Transverse colon (tissue), 4 donors: ENCODE measurements around the gene SEC14L2. TPM values are rescaled to one million over a fixed set of nuclear protein-coding genes. Genes with fewer than 3 reads are reported as not detected.
A peak's percentile ranks its signal among the peaks of the same experiment; 100 is the strongest.

ENCODE experiments used
- DNase-seq: peaks from one replicate; pipeline ENCODE4 v3.0.0-alpha.2; 2019
- H3K27ac ChIP-seq, 4 donors: fragments of 200-600 bp; sonication (generic); 2 replicates each; pipeline ENCODE4 v1.5.1; 2016 to 2018; ENCODE audit warnings: inconsistent platforms in 4 of 4
- H3K27me3 ChIP-seq: fragments of 200-600 bp; sonication (generic); 2 replicates; pipeline ENCODE4 v1.5.1; 2017; ENCODE audit warnings: inconsistent platforms
- H3K36me3 ChIP-seq, 4 donors: fragments of 200-600 bp; sonication (generic); 2 replicates each; pipeline ENCODE4 v1.5.1; 2017 to 2019; ENCODE audit warnings: inconsistent platforms in 4 of 4
- H3K4me1 ChIP-seq, 4 donors: fragments of 200-600 bp; sonication (generic); 2 replicates each; pipeline ENCODE4 v1.5.1; 2017 to 2020; ENCODE audit warnings: inconsistent platforms in 4 of 4
- H3K4me3 ChIP-seq, 4 donors: fragments of 200-600 bp; sonication (generic); 1 replicate in 1 of 4; 2 replicates in 3 of 4; pipeline versions ENCODE4 v1.5.1 to v1.6.1; 2017 to 2019; ENCODE audit warnings: inconsistent platforms in 4 of 4
- H3K9me3 ChIP-seq, 2 donors: fragments of 200-600 bp; sonication (generic); 2 replicates each; pipeline ENCODE4 v1.5.1; 2017 to 2019; ENCODE audit warnings: inconsistent platforms in 2 of 2
- EP300 ChIP-seq: sonication (generic); formaldehyde crosslinking; IDR thresholded peaks from one replicate; pipeline ENCODE4 v1.6.1; 2017; ENCODE audit warnings: antibody characterized with exemption, low read depth
- POLR2A ChIP-seq: fragments of 450-650 bp; IDR thresholded peaks from one replicate; pipeline ENCODE4 v1.6.1; 2016; ENCODE audit warnings: antibody characterized with exemption, mild to moderate bottlenecking, moderate library complexity
- POLR2AphosphoS5 ChIP-seq, 3 donors: sonication (generic); formaldehyde crosslinking; IDR thresholded peaks; one replicate each; pipeline ENCODE4 v1.6.1; 2016; ENCODE audit warnings: antibody characterized with exemption in 3 of 3
- WGBS, 2 donors: methylation state at CpG; one replicate each; pipeline ENCODE4 v1.1.5; 2018; ENCODE audit warnings: low coverage in 1 of 2; 5-methylcytosine and 5-hydroxymethylcytosine counted together
- in situ Hi-C, 4 donors: fragments of 200-750 bp; cut with MboI; loops; one replicate each; pipeline versions ENCODE4 v1.15.0 to v1.15.1; 2017; ENCODE audit warnings: low sequenced_read_pairs in 3 of 4, low pct_ligation_motif_present in 1 of 4, low pct_unique_long_range_greater_than_20kb in 1 of 4
- intact Hi-C: fragments of 100-400 bp; cut with DNase I; formaldehyde crosslinking; loops from one replicate; pipeline ENCODE4 v1.15.1; 2023; ENCODE audit warnings: low total_unique reads
- total RNA-seq, 4 donors: library from RNA; depleted of rRNA; stranded (reverse); fragments of >200 nt; gene quantifications; one replicate each; pipeline ENCODE4 v1.1.0, GENCODE V29; 2016
- TF ChIP-seq, protein P1 (sequence below), 5 experiments: fragments of 200-600 bp in 3 of 5; fragments of 450-650 bp in 2 of 5; sonication (generic) in 3 of 5; IDR thresholded peaks; 1 replicate in 2 of 5; 2 replicates in 3 of 5; pipeline ENCODE4 v1.5.1; 2016 to 2017; ENCODE audit warnings: antibody characterized with exemption in 5 of 5, inconsistent platforms in 3 of 5, mild to moderate bottlenecking in 2 of 5, moderate library complexity in 1 of 5

The SEC14L2 gene
- total RNA-seq, 4 donors from 2014 or later = 2.2 to 5.5 (median 4.5) TPM; not detected in 1

DNA sequence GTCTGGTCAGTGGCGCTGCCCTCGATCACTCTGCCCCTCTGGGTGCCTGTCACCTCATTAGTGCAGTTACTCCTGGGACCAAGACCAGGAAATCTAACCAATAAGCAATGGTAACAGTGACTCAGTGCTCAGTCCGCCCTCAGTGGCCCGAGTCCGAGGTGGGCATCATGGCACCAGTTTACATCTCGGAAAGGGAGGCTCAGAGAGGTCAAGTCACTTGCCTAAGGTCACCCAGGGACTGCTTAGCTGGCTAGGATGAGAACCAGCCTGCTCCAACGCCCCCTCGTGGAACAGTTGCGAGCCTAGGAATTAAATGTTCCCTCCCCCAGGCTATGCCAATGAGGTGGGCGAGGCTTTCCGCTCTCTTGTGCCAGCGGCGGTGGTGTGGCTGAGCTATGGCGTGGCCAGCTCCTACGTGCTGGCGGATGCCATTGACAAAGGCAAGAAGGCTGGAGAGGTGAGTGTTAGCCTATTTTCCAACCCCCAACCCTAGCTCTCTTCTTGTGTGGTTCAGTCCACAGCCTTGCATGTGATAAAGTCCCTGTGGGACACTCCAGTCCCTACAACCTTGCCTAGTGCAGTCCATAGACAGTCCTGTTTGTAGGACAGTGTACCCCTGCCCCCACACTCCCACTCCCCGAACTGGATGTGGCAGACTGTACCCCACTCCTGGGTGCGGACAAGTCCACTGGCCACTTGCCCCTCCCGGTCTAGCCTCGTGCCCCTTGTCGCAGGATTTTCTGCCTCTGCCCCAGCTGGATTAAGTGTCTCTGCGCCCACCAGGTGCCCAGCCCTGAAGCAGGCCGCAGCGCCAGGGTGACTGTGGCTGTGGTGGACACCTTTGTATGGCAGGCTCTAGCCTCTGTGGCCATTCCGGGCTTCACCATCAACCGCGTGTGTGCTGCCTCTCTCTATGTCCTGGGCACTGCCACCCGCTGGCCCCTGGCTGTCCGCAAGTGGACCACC is 29.9 kb downstream of the SEC14L2 start:
- Histone ChIP-seq H3K27ac (peak overlapping the region; percentile 74 to 98 (median 92)), H3K4me1 (peaks cover 22 to 40% (median 31%) of the 10 kb centered on the region in 4 donors), H3K4me3 (peak overlapping the region in 3 of 4 donors; percentile 64 to 70 (median 67)), H3K27me3 (no peaks in the 10 kb centered on the region), H3K36me3 (no peaks in the 10 kb centered on the region), H3K9me3 (no peaks in the 10 kb centered on the region)
- intact Hi-C loops = no loop called here
- TF ChIP-seq POLR2A (no peak), POLR2AphosphoS5 (IDR thresholded peaks at IDR 0.05) (peak in 2 of 3 donors; percentile 7 to 36)
- TF ChIP-seq, protein P1, sequence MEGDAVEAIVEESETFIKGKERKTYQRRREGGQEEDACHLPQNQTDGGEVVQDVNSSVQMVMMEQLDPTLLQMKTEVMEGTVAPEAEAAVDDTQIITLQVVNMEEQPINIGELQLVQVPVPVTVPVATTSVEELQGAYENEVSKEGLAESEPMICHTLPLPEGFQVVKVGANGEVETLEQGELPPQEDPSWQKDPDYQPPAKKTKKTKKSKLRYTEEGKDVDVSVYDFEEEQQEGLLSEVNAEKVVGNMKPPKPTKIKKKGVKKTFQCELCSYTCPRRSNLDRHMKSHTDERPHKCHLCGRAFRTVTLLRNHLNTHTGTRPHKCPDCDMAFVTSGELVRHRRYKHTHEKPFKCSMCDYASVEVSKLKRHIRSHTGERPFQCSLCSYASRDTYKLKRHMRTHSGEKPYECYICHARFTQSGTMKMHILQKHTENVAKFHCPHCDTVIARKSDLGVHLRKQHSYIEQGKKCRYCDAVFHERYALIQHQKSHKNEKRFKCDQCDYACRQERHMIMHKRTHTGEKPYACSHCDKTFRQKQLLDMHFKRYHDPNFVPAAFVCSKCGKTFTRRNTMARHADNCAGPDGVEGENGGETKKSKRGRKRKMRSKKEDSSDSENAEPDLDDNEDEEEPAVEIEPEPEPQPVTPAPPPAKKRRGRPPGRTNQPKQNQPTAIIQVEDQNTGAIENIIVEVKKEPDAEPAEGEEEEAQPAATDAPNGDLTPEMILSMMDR (IDR thresholded peaks at IDR 0.05) = peak; percentile 60 to 85 (median 72)
- WGBS, 2 donors = 48% methylated on average over 29 of the region's 29 CpGs; no CpG with 5 or more reads in 1 of the 2 donors
- DNase-seq = peak; percentile 94
- in situ Hi-C loops = no loop called here

DNA sequence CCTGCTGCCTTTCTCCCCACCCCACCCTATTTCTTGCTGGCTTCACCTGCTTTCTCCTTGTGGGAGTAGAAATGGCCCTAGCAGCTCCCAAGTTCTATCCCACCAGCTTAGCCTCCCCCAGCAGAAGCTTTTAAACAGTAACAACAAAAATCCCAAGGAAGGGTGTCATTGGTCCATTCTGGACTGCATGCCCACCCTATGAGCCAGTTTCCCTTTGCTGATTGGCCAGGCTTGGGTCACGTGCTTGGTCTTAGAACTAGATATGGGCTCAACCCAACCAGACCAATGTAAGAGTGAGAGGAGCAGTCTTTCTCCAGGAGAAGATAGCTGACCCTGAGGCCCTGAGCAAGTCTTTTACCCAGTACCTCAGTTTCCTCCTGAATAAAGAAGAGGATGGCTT is 31.1 kb downstream of the SEC14L2 start:
- Histone ChIP-seq H3K27me3 (no peaks in the 10 kb centered on the region), H3K4me1 (peaks cover 10 to 28% (median 19%) of the 10 kb centered on the region in 4 donors), H3K27ac (no peak overlapping the region), H3K36me3 (no peaks in the 10 kb centered on the region), H3K4me3 (no peak overlapping the region), H3K9me3 (no peaks in the 10 kb centered on the region)
- no peak for TF ChIP-seq EP300
- TF ChIP-seq, protein P1 (IDR thresholded peaks at IDR 0.05) = no peak
- TF ChIP-seq POLR2A = no peak
- TF ChIP-seq POLR2AphosphoS5 (IDR thresholded peaks at IDR 0.05) = no peak
- no peak for DNase-seq
- intact Hi-C loops = no loop called here
- 80% methylated on average over 1 of the region's 1 CpG; no CpG with 5 or more reads in 1 of the 2 donors for WGBS, 2 donors
- in situ Hi-C loops = no loop called here

DNA sequence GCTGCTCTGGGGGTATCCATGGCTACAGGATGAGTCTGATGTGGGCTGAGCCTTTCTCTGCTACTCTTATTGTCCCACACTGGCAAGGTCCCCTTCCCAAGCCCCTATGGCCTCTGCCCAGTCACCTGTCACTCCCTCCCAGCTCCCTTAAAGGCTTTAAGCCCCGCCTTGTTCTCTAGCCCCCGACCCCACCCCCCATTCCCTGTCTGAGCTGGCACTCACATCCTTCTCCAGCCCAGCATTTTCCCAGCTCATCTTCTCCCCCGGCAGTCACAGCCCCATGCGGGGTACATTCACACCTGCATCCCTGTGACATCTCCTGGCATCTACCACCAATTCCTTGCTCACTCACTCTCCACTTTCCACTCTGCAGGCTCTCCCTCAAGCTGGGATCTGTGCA is 33.1 kb downstream of the SEC14L2 start:
- 33 to 61% methylated on average over 4 of the region's 4 CpGs for whole genome bisulfite sequencing, 2 donors
- no peak for TF ChIP-seq EP300
- TF ChIP-seq POLR2AphosphoS5 (IDR thresholded peaks at IDR 0.05) = no peak
- TF ChIP-seq POLR2A = no peak
- TF ChIP-seq, protein P1 (IDR thresholded peaks at IDR 0.05) = no peak
- Histone ChIP-seq H3K4me3 (no peak overlapping the region), H3K4me1 (peaks cover 2 to 15% (median 8%) of the 10 kb centered on the region in 4 donors), H3K36me3 (no peaks in the 10 kb centered on the region), H3K27me3 (no peaks in the 10 kb centered on the region), H3K27ac (no peak overlapping the region), H3K9me3 (no peaks in the 10 kb centered on the region)
- DNase-seq = no peak
- intact Hi-C loops (no loop called here), in situ Hi-C loops (no loop called here)

DNA sequence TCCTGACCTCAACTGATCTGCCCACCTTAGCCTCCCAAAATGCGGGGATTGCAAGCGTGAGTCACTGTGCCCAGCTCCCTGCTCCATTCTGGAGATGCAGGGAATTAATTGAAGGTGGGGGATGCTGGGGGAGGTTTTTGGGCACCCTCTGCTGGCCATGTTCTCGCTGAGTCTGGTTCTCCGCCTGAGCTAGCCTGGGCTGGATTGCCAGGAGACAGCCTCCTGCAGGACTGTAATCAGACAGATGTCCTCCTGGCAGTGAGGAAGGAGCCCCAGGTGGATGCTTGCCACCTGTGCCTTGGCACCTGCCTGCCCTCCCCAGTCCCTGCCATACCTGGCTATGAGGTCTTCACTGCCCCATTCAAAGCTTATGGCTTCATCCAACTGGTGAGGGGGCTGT is 34.1 kb downstream of the SEC14L2 start:
- Histone ChIP-seq H3K36me3 (no peaks in the 10 kb centered on the region), H3K27me3 (no peaks in the 10 kb centered on the region), H3K27ac (no peak overlapping the region), H3K9me3 (no peaks in the 10 kb centered on the region), H3K4me1 (peaks cover 0 to 9% (median 4%) of the 10 kb centered on the region in 4 donors), H3K4me3 (no peak overlapping the region)
- intact Hi-C loops (no loop called here), in situ Hi-C loops (no loop called here)
- TF ChIP-seq, protein P1 (IDR thresholded peaks at IDR 0.05) = no peak
- TF ChIP-seq POLR2A = no peak
- no peak for TF ChIP-seq POLR2AphosphoS5 (IDR thresholded peaks at IDR 0.05)
- no peak for TF ChIP-seq EP300
- WGBS, 2 donors = 77% methylated on average over 4 of the region's 4 CpGs; no CpG with 5 or more reads in 1 of the 2 donors
- no peak for DNase-seq
